Measurements from ENCODE around the gene ATP2B3.

GRCh38 chrX:153571534-153571908, 54.1 kb downstream of the ATP2B3 start:
- TF ChIP-seq ZNF124 (CRISPR knock-in tag; IDR thresholded peaks at IDR 0.05) (no peak), EZH2 (IDR thresholded peaks at IDR 0.05; ENCODE audit: borderline replicate concordance, low read depth, low read length) (no peak), CGGBP1 (CRISPR knock-in tag; IDR thresholded peaks at IDR 0.05) (no peak), POLR2A (conservative IDR thresholded peaks at IDR 0.05) (no peak), TAF1 (IDR thresholded peaks at IDR 0.05; ENCODE audit: control insufficient read depth, extremely low read depth, insufficient read depth, low read length, severe bottlenecking) (no peak), DLX4 (CRISPR knock-in tag; IDR thresholded peaks at IDR 0.05) (no peak), PHTF2 (CRISPR knock-in tag; IDR thresholded peaks at IDR 0.05) (no peak), NR1H2 (CRISPR knock-in tag; IDR thresholded peaks at IDR 0.05) (no peak), MECOM (CRISPR knock-in tag; IDR thresholded peaks at IDR 0.05) (no peak), RFX7 (CRISPR knock-in tag; IDR thresholded peaks at IDR 0.05) (no peak)

Data from K562 (cell line).